GM19043 (cell line): ENCODE measurements around the gene C19orf44.
"Not testable (repeated sequence)": the region's sequence is repeated elsewhere in the genome, so short reads cannot be mapped to it uniquely, and the experiment has no call there.

Experiments used
- ATAC-seq: cut with Tn5 transposase; IDR thresholded peaks from one replicate; pipeline ENCODE4 v1.9.1; 2021; ENCODE audit warnings: low read depth; ENCODE audit not compliant: unreplicated experiment

Gene C19orf44

DNA sequence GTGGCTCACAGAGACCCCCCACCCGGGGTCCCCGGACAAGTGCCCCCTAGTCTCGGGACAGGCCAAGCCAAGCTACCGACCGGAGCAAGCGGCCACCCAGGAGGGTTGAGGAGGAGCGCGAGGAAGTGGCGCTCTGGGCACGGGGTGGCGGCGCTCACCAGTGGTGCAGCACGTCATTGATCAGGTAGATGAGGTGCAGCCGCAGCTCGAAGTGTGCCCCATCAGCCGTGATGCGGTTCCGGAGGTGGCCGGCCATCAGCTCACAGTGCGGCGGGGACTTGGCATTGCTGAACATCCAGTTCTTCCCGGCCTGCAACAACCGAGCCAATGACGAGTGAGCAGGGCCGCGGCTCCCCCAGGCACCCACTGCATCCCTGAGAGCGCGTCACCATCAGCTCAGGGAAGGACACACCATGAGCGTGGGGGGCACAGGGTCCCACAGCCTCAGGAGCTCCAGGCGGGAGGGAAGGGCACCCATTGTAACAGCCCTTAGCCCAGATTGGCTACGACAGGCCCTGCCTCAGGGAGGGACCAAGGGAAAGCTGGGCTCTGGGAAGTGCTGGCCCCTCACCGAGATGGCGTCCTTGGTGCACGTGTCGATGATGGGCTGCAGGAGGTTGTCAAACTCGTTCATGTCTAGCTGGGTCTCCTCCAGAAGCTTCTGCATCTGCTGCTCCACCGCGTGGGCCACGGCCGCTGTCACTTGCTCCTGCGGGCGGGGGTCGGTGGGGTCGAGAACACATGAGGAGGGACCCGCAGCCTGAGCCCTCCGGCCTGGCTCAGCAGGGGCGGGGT lies 36.4 kb downstream of the C19orf44 start:
- no peak for ATAC-seq

GRCh38 chr19:16535381-16535780 lies 39.2 kb downstream of the C19orf44 start:
- no peak for ATAC-seq

DNA sequence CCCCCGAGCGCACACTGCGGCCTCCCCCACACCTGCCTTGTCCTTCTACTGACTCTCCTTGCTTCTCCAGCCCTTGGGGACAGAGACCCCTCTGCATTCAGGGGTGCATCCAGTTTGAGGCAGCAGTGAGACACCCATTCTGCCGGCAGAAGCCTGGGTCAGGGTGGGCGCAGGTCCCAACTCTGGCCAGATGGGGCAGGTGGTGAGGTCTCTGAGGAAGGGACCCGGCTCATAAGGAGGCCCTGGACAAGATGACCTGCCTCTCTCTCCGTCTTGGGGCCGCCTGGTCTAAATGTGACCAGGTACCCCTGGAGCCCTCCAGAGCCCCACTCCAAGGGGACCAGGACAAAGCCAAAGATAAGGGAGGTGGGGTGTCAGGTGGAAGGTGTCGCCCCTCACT lies 39.9 kb downstream of the C19orf44 start:
- no peak for ATAC-seq

DNA sequence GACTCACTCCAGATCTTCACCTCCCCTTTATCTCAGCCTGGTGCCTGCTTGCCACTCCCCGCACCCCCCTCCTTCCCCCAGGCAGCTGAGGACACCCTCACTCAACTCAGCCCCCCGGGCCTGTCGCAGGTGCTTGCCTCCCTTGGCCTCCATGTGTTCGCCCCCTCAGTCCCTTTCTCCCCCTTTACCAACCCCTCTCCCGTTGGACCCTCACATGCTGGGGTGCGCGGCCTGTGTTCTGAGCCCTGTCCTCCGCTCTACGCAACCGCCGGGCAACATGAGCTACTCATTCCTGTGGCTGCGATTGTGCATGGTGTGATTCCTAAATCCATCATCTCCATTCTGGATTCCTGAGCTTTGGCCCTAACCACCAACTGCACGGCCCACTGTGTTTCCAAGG lies 40.9 kb downstream of the C19orf44 start:
- no peak for ATAC-seq

DNA sequence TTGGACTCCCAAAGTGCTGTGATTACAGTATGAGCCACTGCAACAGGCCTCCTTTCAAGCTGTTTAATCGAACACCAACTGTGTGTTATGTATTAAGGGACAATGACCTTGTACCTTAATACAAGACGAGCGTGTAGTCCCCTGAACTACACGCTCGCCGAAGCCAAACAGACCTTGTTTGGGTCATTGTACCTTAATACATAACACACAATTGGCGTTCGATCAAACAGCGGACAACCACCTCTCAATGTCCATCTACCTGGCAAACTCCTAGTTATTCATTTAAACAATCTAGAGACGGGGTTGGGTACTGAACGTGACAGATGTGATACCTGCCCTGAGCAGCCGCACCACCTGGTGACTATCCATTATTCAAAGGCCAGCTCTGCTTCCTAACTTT lies 44.8 kb downstream of the C19orf44 start:
- no peak for ATAC-seq

DNA sequence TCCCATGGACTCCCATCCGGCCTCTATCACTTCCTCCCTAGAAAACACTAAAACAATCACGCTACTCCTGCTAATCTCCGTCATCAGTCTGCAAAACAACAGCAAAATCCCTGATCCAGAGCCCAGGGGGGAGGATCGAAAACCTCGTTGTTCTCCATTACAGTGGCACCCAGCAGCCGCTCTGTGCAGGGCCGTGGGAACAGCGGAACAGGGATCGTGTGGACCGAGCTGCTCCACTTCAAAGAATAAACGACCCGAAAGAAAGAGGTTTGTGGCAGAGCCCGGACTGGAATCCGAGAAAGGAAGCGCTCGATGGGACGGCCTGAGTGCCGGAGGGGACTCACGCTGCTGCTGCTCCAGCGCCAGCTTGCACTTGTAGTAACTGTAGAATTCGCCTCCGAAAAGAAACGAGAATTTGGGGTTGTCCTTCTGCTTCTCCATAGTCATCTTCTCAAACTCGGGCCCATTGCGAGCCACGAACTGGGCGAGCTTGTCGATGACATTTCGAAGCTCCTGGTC lies 45.4 kb downstream of the C19orf44 start:
- no peak for ATAC-seq

- peak; percentile 87 for ATAC-seq
These were observed 46.1 kb downstream of the C19orf44 start, which contains the start of gene CHERP for GRCh38 chr19:16542045-16542909. Gene CHERP (minus strand): TSS chr19:16542437. CDS start chr19:16542378, 59 bp downstream.

DNA sequence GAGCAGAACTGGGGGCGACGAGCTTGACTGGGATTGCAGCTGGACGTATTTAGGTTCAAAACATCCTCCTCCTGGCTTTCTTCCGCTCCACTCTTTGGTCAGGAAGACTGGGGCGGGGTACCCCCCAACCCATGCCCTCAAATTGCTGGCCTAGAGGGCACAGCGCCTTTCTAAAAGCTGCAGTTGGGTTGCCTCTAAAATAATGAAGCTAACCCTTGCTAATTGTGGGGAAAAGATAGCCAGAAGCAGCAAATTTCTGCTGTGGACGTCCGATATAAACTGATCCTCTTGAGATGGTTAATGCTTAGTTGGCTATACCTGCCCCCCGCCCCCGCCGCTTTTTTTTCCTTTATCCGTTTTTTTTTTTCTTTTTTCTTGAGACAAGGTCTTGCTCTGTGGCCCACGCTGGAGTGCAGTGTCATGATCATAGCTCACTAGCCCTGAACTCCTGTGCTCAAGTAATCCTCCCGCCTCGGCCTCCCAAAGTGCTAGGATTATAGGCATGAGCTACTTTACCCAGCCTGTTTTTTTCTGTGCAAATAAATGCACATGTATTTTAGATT lies 46.8 kb downstream of the C19orf44 start:
- no peak for ATAC-seq

- ATAC-seq = not testable (repeated sequence)
These were observed 47.5 kb downstream of the C19orf44 start for GRCh38 chr19:16543734-16544133.

DNA sequence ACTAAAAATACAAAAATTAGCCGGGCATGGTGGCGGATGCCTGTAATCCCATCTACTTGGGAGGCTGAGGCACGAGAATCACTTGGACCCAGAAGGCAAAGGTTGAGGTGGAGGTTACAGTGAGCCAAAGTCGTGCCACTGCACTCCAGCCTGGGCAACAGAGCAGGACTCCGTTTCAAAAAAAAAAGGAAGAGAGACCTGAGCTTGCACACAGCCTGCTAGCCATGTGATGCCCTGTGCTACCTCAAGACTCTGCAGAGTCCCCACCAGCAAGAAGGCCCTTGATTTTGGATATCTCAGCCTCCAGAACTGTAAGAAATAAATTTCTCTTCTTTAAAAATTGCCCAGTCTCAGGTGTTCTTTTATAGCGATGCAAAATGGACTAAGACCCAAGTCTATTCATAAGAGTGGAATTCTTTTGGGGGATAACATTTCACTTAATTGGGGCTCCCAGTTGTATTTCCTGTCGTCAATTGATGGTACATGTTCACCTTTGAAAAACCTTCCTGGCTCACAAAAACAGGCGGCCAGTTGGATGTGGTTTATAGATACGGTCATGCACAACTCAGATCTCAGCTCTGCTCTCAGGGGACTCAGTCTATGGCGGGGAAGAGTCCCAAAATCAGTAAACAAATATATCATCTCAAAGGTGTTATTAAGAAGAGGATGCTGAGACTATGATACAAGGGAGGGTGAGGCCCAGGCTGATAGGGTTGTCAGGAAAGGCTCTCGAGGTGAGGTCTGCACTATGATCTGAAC lies 48.5 kb downstream of the C19orf44 start:
- no peak for ATAC-seq

GRCh38 chr19:16548956-16549355 lies 52.8 kb downstream of the C19orf44 start:
- ATAC-seq = no peak

DNA sequence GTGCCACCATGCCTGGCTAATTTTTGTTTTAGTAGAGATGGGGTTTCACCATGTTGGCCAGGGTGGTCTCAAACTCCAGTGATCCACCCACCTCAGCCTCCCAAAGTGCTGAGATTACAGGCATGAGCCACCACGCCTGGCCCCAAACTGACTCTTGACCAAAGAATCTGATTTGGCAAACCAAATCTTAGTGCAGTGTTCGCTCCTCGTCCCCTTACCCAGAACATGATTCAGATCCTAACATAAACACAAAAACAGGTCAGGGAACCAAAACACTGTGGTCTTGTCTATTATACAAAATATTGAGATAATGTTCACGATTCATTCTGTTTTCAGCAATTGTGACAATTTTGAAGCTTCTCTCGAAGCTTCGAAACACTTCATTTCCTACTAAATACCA lies 55.7 kb downstream of the C19orf44 start:
- not testable (repeated sequence) for ATAC-seq

GRCh38 chr19:16554776-16555175 lies 58.6 kb downstream of the C19orf44 start:
- no peak for ATAC-seq

- ATAC-seq = no peak
These were observed 63.6 kb downstream of the C19orf44 start for GRCh38 chr19:16559780-16560276.

GRCh38 chr19:16561382-16561781 lies 65.2 kb downstream of the C19orf44 start:
- no peak for ATAC-seq

DNA sequence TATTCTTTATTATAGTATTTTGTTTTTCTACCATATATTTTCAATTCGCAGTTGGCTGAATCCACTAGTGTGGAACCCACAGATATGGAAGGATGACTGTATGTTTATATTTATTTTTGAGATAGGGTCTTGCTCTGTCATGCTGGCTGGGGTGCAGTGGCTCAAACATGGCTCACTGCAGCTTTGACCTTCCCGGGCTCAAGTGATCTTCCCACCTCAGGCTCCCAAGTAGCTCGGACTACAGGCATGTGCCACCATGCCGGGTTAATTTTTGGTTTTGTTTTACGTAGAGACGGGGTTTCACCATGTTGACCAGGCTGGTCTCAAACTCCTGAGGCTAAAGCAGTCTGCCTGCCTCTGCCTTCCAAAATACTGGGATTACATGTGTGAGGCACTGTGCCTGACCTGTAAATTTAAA lies 66.4 kb downstream of the C19orf44 start:
- no peak for ATAC-seq

GRCh38 chr19:16564842-16565241 lies 68.6 kb downstream of the C19orf44 start:
- ATAC-seq = no peak

DNA sequence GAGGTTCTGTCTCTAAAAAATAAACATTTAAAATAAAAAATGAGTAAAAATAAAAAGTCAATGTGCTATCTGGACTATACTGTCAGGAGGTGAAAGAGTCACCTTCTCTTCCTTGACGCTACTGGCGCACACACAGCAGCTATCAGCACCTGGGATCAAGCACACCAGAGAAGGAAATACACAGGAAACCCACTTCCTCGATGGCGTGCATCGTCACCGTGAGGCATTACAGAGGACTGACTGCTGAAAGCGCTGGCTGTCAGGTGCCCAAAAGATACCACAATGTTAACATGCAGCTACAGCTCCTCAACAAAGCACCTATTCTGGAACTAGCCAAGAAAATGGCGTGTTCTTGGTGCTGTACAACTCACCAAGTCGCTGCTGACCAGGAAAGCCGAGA lies 70.0 kb downstream of the C19orf44 start:
- ATAC-seq = no peak

DNA sequence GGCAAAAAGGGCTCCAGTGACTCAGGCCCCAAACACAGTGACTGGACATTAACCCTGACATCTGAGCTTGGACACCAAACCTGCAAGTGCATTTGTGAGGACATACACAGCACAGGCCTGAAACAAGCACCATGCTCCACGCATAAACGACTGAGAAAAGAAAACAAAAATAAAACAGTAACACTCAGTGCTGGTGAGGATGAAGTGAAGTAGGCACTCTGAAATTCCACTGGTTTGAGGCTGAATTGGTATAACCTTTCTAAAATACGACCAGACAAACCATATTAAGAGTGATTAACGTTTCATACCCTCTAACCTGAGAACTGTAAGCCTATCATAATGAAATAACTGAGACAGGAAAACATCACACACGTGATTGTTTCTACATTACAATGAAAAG lies 70.5 kb downstream of the C19orf44 start:
- no peak for ATAC-seq
